IMR-90 (cell line): Measurements from ENCODE around the gene STRA8. TPM values are rescaled to one million over a fixed set of nuclear protein-coding genes. Genes with fewer than 3 reads are reported as not detected.

Experiments
- ATAC-seq: fragments of 200-7000 bp; cut with Tn5 transposase; 2 replicates; pipeline ENCODE4 v1.9.1; 2020; ENCODE audit warnings: low read depth, mild to moderate bottlenecking, moderate library complexity
- BruUV-seq: library from RNA; stranded (reverse); fragments of 400-500 nt; replicated peaks from 2 replicates; lab custom pipeline; 2021; lab: Mats Ljungman, UMichigan
- CTCF ChIA-PET: fragments of 300-600 bp; formaldehyde crosslinking; extraction: SDS; loops from one replicate; lab custom pipeline; 2021; ENCODE audit warnings: antibody characterized with exemption; lab: Yijun Ruan, JAX
- POLR2A ChIA-PET: fragments of 300-600 bp; sonication (Branson Sonifier 250); formaldehyde crosslinking; loops from one replicate; lab custom pipeline; 2022; ENCODE audit warnings: antibody characterized with exemption; ENCODE audit not compliant: unreplicated experiment; lab: Charles Lee
- DNase-seq: peaks from one replicate; pipeline ENCODE4 v3.0.0; 2013
- H2AFZ ChIP-seq: replicated peaks from 2 replicates; pipeline ENCODE3; 2013; ENCODE audit warnings: low read length, mild to moderate bottlenecking; ENCODE audit not compliant: poor library complexity
- H2AK5ac ChIP-seq: 2 replicates; pipeline ENCODE4 v1.6.1; 2013; ENCODE audit warnings: low read depth, low read length, inconsistent platforms
- H2AK9ac ChIP-seq: replicated peaks from 2 replicates; pipeline ENCODE3; 2013; ENCODE audit warnings: mild to moderate bottlenecking, low read depth, low read length, moderate library complexity; ENCODE audit not compliant: poor library complexity
- H2BK120ac ChIP-seq: 2 replicates; pipeline ENCODE4 v1.6.1; 2013; ENCODE audit warnings: low read depth, low read length, inconsistent platforms
- H2BK15ac ChIP-seq: 3 replicates; pipeline ENCODE4 v1.6.1; 2013; ENCODE audit warnings: low read depth, low read length, inconsistent platforms
- H2BK20ac ChIP-seq: 2 replicates; pipeline ENCODE4 v1.6.1; 2013; ENCODE audit warnings: low read depth, mild to moderate bottlenecking, inconsistent platforms, low read length, moderate library complexity
- H2BK5ac ChIP-seq: 2 replicates; pipeline ENCODE4 v1.6.1; 2013; ENCODE audit warnings: mild to moderate bottlenecking, low read depth, low read length, inconsistent platforms; ENCODE audit not compliant: poor library complexity, severe bottlenecking
- H3K14ac ChIP-seq: replicated peaks from 2 replicates; pipeline ENCODE4 v1.6.1; 2013; ENCODE audit warnings: low read depth, low read length, inconsistent platforms
- H3K18ac ChIP-seq: 2 replicates; pipeline ENCODE4 v1.6.1; 2013; ENCODE audit warnings: low read depth, low read length, control low read depth
- H3K23ac ChIP-seq: 2 replicates; pipeline ENCODE4 v1.6.1; 2013; ENCODE audit warnings: low read depth, low read length, inconsistent platforms
- H3K27ac ChIP-seq: 2 replicates; pipeline ENCODE4 v1.5.1; 2013; ENCODE audit warnings: mild to moderate bottlenecking, control low read depth, low read length; ENCODE audit not compliant: insufficient read depth
- H3K27me3 ChIP-seq: 2 replicates; pipeline ENCODE4 v1.6.1; 2013; ENCODE audit warnings: low read length; ENCODE audit not compliant: control insufficient read depth, insufficient read depth
- H3K36me3 ChIP-seq: 2 replicates; pipeline ENCODE4 v1.6.1; 2013; ENCODE audit warnings: low read length, mixed read lengths; ENCODE audit not compliant: control insufficient read depth, insufficient read depth
- H3K4ac ChIP-seq: 2 replicates; pipeline ENCODE4 v1.6.1; 2013; ENCODE audit warnings: low read depth, low read length, inconsistent platforms
- H3K4me1 ChIP-seq: 2 replicates; pipeline ENCODE4 v1.6.1; 2013; ENCODE audit warnings: low read length, mixed read lengths; ENCODE audit not compliant: control insufficient read depth, insufficient read depth
- H3K4me2 ChIP-seq: 2 replicates; pipeline ENCODE4 v1.6.1; 2013; ENCODE audit warnings: low read depth, mild to moderate bottlenecking, control low read depth, low read length, moderate library complexity
- H3K4me3 ChIP-seq: 2 replicates; pipeline ENCODE4 v1.5.1; 2013; ENCODE audit warnings: low read depth, mild to moderate bottlenecking, control low read depth, low read length, moderate library complexity; ENCODE audit not compliant: insufficient read depth
- H3K56ac ChIP-seq: 2 replicates; pipeline ENCODE4 v1.6.1; 2013; ENCODE audit warnings: low read length, inconsistent platforms; ENCODE audit not compliant: insufficient read depth; ENCODE audit errors: extremely low read depth
- H3K79me1 ChIP-seq, 2 experiments: 2 replicates each; pipeline ENCODE4 v1.6.1; 2013; ENCODE audit warnings: low read length in 2 of 2, inconsistent platforms in 1 of 2, low read depth in 1 of 2
- H3K9ac ChIP-seq: 2 replicates; pipeline ENCODE4 v1.6.1; 2013; ENCODE audit warnings: low read depth, low read length, control low read depth
- H3K9me1 ChIP-seq: 2 replicates; pipeline ENCODE4 v1.6.1; 2013; ENCODE audit warnings: low read length, inconsistent platforms; ENCODE audit not compliant: insufficient read depth
- H3K9me3 ChIP-seq: 2 replicates; pipeline ENCODE4 v1.6.1; 2013; ENCODE audit warnings: low read length; ENCODE audit not compliant: control insufficient read depth, insufficient read depth
- H4K20me1 ChIP-seq: 2 replicates; pipeline ENCODE4 v1.6.1; 2013; ENCODE audit warnings: low read length, inconsistent platforms; ENCODE audit not compliant: insufficient read depth
- H4K5ac ChIP-seq: 2 replicates; pipeline ENCODE4 v1.6.1; 2013; ENCODE audit warnings: mild to moderate bottlenecking, low read depth, low read length, control low read depth
- H4K8ac ChIP-seq, 2 experiments: 2 replicates each; pipeline ENCODE4 v1.6.1; 2013; ENCODE audit warnings: low read depth in 2 of 2, low read length in 2 of 2, control low read depth in 1 of 2, inconsistent platforms in 1 of 2
- H4K91ac ChIP-seq: 2 replicates; pipeline ENCODE4 v1.6.1; 2013; ENCODE audit warnings: low read depth, low read length, inconsistent platforms; ENCODE audit not compliant: insufficient read depth
- BHLHE40 ChIP-seq: fragments of 150-350 bp; IDR thresholded peaks from 2 replicates; pipeline ENCODE4 v1.6.1; 2016; ENCODE audit warnings: mild to moderate bottlenecking, low read depth, low read length
- CEBPB ChIP-seq: IDR thresholded peaks from 2 replicates; pipeline ENCODE4 v1.6.1; 2012; ENCODE audit warnings: low read depth, low read length, improper control_type of control experiment
- CHD1 ChIP-seq: IDR thresholded peaks from 2 replicates; pipeline ENCODE4 v1.6.1; 2012; ENCODE audit warnings: low read depth, low read length, improper control_type of control experiment
- FOS ChIP-seq: fragments of 150-350 bp; IDR thresholded peaks from 2 replicates; pipeline ENCODE4 v1.6.1; 2016; ENCODE audit warnings: low read depth, low read length
- MAFK ChIP-seq: IDR thresholded peaks from 2 replicates; pipeline ENCODE4 v1.6.1; 2012; ENCODE audit warnings: low read depth, low read length, improper control_type of control experiment
- MAZ ChIP-seq: IDR thresholded peaks from 2 replicates; pipeline ENCODE4 v1.6.1; 2012; ENCODE audit warnings: low read depth, mild to moderate bottlenecking, low read length, improper control_type of control experiment, moderate library complexity, borderline replicate concordance
- MXI1 ChIP-seq: IDR thresholded peaks from 2 replicates; pipeline ENCODE4 v1.6.1; 2012; ENCODE audit warnings: low read depth, mild to moderate bottlenecking, low read length, moderate library complexity, borderline replicate concordance
- NFE2L2 ChIP-seq: fragments of 150-350 bp; IDR thresholded peaks from 2 replicates; pipeline ENCODE4 v1.6.1; 2016; ENCODE audit warnings: low read depth, mild to moderate bottlenecking, low read length
- POLR2A ChIP-seq: IDR thresholded peaks from 2 replicates; pipeline ENCODE4 v1.6.1; 2012; ENCODE audit warnings: mild to moderate bottlenecking, low read depth, low read length
- RCOR1 ChIP-seq: IDR thresholded peaks from 2 replicates; pipeline ENCODE4 v1.6.1; 2012; ENCODE audit warnings: mild to moderate bottlenecking, low read length, improper control_type of control experiment; ENCODE audit not compliant: insufficient replicate concordance
- RFX5 ChIP-seq: IDR thresholded peaks from 2 replicates; pipeline ENCODE4 v1.8.0; 2012; ENCODE audit warnings: low read depth, mild to moderate bottlenecking, low read length, moderate library complexity
- SMC3 ChIP-seq: fragments of 150-350 bp; IDR thresholded peaks from 2 replicates; pipeline ENCODE4 v1.6.1; 2016; ENCODE audit warnings: low read depth, mild to moderate bottlenecking, antibody characterized with exemption, low read length, moderate library complexity
- WGBS, 2 experiments: methylation state at CpG; one replicate each; pipeline versions ENCODE4 v1.1.5 to v1.1.7; 2013; ENCODE audit warnings: missing lambda C conversion rate in 2 of 2; ENCODE audit not compliant: insufficient read length in 1 of 2; ENCODE audit errors: extremely low coverage in 2 of 2; 5-methylcytosine and 5-hydroxymethylcytosine counted together
- dilution Hi-C: fragments of 300-500 bp; cut with HindIII; formaldehyde crosslinking; loops from one replicate; pipeline ENCODE4 v1.14.3; 2018; ENCODE audit warnings: low sequenced_read_pairs; ENCODE audit not compliant: unreplicated experiment
- in situ Hi-C: fragments of 300-500 bp; cut with MboI; formaldehyde crosslinking; loops from 3 replicates; pipeline ENCODE4 v1.14.3; 2019; ENCODE audit warnings: low sequenced_read_pairs, inconsistent platforms, mixed read lengths
- intact Hi-C: fragments of 100-400 bp; cut with micrococcal nuclease; formaldehyde crosslinking; loops from 2 replicates; pipeline ENCODE4 v1.10.0; 2022
- polyA plus RNA-seq, 3 experiments: library from polyadenylated mRNA; depleted of rRNA; stranded (reverse); fragments of >200 nt; gene quantifications; 2 replicates each; pipeline ENCODE4 v1.2.3, GENCODE V29; 2012; ENCODE audit warnings: low replicate concordance in 1 of 3
- total RNA-seq: library from RNA; depleted of rRNA; stranded (reverse); fragments of >200 nt; gene quantifications from 2 replicates; pipeline ENCODE4 v1.2.3, GENCODE V29; 2012
- TF ChIP-seq, protein P1 (sequence below): fragments of 150-350 bp; IDR thresholded peaks from 2 replicates; pipeline ENCODE4 v1.6.1; 2016; ENCODE audit warnings: low read depth, mild to moderate bottlenecking, low read length, moderate library complexity, borderline replicate concordance
- TF ChIP-seq, protein P2 (sequence below): conservative IDR thresholded peaks from 2 replicates; pipeline ENCODE4 v1.5.1; 2012; ENCODE audit warnings: mild to moderate bottlenecking, low read depth, low read length, improper control_type of control experiment

The STRA8 gene
- total and polyA plus RNA-seq, 2 of the 4 experiments (the other 2 are of a cell fraction) = not detected

DNA sequence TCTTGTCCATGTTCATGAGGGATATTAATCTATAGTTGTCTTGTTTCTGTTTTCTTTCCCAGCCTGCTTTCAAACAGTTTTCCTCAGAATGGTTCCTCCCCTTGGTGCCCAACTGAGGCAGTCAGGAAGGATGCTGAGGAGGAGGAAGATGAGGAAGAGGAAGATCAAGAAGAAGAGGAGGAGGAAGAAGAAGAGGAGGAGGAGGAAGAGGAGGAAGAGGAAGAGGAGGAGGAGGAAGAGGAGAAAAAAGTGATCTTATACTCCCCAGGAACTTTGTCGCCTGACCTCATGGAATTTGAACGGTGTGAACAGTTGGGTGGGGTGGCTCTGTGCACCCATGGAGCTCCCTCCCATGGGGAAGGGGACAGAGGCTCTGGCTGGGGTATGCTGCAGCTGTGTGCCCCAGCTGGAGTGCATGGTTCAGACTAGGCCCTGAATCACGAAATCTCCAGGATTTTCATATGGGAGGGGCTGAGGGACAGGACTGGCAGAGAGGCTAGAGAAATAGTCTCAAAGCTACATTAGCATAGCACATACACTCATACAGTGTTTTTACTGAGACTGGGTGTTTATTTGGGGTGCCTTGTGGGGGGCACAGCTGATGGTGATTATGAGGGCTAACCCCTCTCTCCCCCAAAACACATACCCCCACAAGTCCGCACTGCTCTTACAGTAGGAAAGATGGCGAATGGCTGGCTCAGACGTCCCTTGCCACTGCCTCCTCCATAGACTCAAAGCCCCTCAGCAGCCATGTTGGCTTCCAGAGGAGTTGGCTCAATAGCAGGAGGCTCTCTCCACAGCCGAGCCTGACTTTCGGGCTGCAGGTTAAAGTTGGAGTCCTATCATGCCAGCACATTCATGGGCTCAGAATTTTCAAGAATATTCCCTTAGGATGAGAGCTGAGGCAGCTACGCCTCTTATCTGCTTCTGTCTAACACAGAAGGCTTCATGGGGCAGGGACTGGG is 11.9 kb downstream of the STRA8 start:
- intact Hi-C loops = no loop called here
- H2AK5ac ChIP-seq = no peak overlapping the region
- no peak overlapping the region for H2BK20ac ChIP-seq
- H3K14ac ChIP-seq = no peak overlapping the region
- H3K4me1 ChIP-seq = no peaks in the 10 kb centered on the region
- no peak overlapping the region for H2BK5ac ChIP-seq
- no peak overlapping the region for H4K8ac ChIP-seq
- H2BK120ac ChIP-seq = no peak overlapping the region
- in situ Hi-C loops = no loop called here
- H4K20me1 ChIP-seq = no peaks in the 10 kb centered on the region
- no peak overlapping the region for H3K9ac ChIP-seq
- H3K56ac ChIP-seq = no peak overlapping the region
- H2AFZ ChIP-seq = no peak overlapping the region
- CTCF ChIA-PET = no interaction called here
- ATAC-seq (no peak), DNase-seq (no peak)
- BruUV-seq = no TSS peak
- H2BK15ac ChIP-seq = no peak overlapping the region
- POLR2A ChIA-PET = no interaction called here
- H3K27me3 ChIP-seq = peaks cover 20% of the 10 kb centered on the region
- no peak overlapping the region for H3K4me2 ChIP-seq
- no peak overlapping the region for H3K27ac ChIP-seq
- no peak overlapping the region for H4K5ac ChIP-seq
- TF ChIP-seq CEBPB (no peak), NFE2L2 (no peak), RFX5 (no peak), FOS (no peak), POLR2A (no peak), CHD1 (no peak), MAZ (no peak), SMC3 (no peak), MXI1 (no peak), RCOR1 (no peak), BHLHE40 (no peak), MAFK (no peak)
- TF ChIP-seq, protein P1, sequence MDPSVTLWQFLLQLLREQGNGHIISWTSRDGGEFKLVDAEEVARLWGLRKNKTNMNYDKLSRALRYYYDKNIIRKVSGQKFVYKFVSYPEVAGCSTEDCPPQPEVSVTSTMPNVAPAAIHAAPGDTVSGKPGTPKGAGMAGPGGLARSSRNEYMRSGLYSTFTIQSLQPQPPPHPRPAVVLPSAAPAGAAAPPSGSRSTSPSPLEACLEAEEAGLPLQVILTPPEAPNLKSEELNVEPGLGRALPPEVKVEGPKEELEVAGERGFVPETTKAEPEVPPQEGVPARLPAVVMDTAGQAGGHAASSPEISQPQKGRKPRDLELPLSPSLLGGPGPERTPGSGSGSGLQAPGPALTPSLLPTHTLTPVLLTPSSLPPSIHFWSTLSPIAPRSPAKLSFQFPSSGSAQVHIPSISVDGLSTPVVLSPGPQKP = no peak
- TF ChIP-seq, protein P2, sequence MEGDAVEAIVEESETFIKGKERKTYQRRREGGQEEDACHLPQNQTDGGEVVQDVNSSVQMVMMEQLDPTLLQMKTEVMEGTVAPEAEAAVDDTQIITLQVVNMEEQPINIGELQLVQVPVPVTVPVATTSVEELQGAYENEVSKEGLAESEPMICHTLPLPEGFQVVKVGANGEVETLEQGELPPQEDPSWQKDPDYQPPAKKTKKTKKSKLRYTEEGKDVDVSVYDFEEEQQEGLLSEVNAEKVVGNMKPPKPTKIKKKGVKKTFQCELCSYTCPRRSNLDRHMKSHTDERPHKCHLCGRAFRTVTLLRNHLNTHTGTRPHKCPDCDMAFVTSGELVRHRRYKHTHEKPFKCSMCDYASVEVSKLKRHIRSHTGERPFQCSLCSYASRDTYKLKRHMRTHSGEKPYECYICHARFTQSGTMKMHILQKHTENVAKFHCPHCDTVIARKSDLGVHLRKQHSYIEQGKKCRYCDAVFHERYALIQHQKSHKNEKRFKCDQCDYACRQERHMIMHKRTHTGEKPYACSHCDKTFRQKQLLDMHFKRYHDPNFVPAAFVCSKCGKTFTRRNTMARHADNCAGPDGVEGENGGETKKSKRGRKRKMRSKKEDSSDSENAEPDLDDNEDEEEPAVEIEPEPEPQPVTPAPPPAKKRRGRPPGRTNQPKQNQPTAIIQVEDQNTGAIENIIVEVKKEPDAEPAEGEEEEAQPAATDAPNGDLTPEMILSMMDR = no peak
- dilution Hi-C loops = no loop called here
- no peak overlapping the region for H3K4me3 ChIP-seq
- no peaks in the 10 kb centered on the region for H3K9me3 ChIP-seq
- H3K36me3 ChIP-seq = no peaks in the 10 kb centered on the region
- no peaks in the 10 kb centered on the region for H3K9me1 ChIP-seq
- no peak overlapping the region for H3K18ac ChIP-seq
- no peak overlapping the region for H2AK9ac ChIP-seq
- WGBS, 2 experiments = 70% methylated on average over 2 of the region's 9 CpGs; no CpG with 5 or more reads in 1 of the 2 experiments
- H3K79me1 ChIP-seq = no peaks in the 10 kb centered on the region
- no peak overlapping the region for H4K91ac ChIP-seq
- H3K23ac ChIP-seq = no peak overlapping the region
- no peak overlapping the region for H3K4ac ChIP-seq
